GM12878 (cell line): Measurements from ENCODE around the gene GRAMD2B. TPM values are rescaled to one million over a fixed set of nuclear protein-coding genes. Genes with fewer than 3 reads are reported as not detected.

Experiments used
- ATF7 ChIP-seq: fragments of 450-650 bp; IDR thresholded peaks from 2 replicates; pipeline ENCODE4 v1.6.1; 2016; ENCODE audit warnings: low read depth, mild to moderate bottlenecking
- BACH1 ChIP-seq: fragments of 450-650 bp; IDR thresholded peaks from 2 replicates; pipeline ENCODE4 v1.6.1; 2017; ENCODE audit warnings: mild to moderate bottlenecking, borderline replicate concordance
- BHLHE40 ChIP-seq, 2 experiments: fragments of 450-650 bp in 1 of 2; IDR thresholded peaks; 2 replicates each; pipeline ENCODE4 v1.6.1; 2011 to 2017; ENCODE audit warnings: low read depth in 2 of 2, borderline replicate concordance in 1 of 2, improper control_type of control experiment in 1 of 2, low read length in 1 of 2, mild to moderate bottlenecking in 1 of 2
- BMI1 ChIP-seq: fragments of 450-650 bp; IDR thresholded peaks from 2 replicates; pipeline ENCODE4 v1.6.1; 2016; ENCODE audit warnings: mild to moderate bottlenecking, moderate library complexity, borderline replicate concordance
- EGR1 ChIP-seq, 2 experiments: IDR thresholded peaks; 1 replicate in 1 of 2; 2 replicates in 1 of 2; pipeline ENCODE4 v1.6.1; 2011 to 2012; ENCODE audit warnings: low read depth in 2 of 2, low read length in 2 of 2, borderline replicate concordance in 1 of 2, mild to moderate bottlenecking in 1 of 2, moderate library complexity in 1 of 2
- EP300 ChIP-seq, 2 experiments: fragments of 150-350 bp in 1 of 2; IDR thresholded peaks; 2 replicates each; pipeline ENCODE4 v1.6.1; 2011 to 2012; ENCODE audit warnings: low read depth in 2 of 2, low read length in 2 of 2, borderline replicate concordance in 1 of 2, improper control_type of control experiment in 1 of 2, inconsistent platforms in 1 of 2; ENCODE audit not compliant: control insufficient read depth in 1 of 2
- ESRRA ChIP-seq: IDR thresholded peaks from 2 replicates; pipeline ENCODE4 v1.6.1; 2012; ENCODE audit warnings: mild to moderate bottlenecking, low read length, improper control_type of control experiment
- FOXM1 ChIP-seq: IDR thresholded peaks from 2 replicates; pipeline ENCODE4 v1.6.1; 2012; ENCODE audit warnings: low read depth, mild to moderate bottlenecking, inconsistent platforms, low read length, moderate library complexity
- IKZF1 ChIP-seq: fragments of 450-650 bp; conservative IDR thresholded peaks from 2 replicates; pipeline ENCODE4 v1.6.1; 2017; ENCODE audit warnings: antibody characterized with exemption, mild to moderate bottlenecking
- IKZF2 ChIP-seq, 2 experiments: fragments of 450-650 bp; IDR thresholded peaks; 2 replicates each; pipeline ENCODE4 v1.6.1; 2017; ENCODE audit warnings: mild to moderate bottlenecking in 2 of 2, moderate library complexity in 2 of 2
- IRF4 ChIP-seq: IDR thresholded peaks from 2 replicates; pipeline ENCODE4 v1.6.1; 2011; ENCODE audit warnings: low read depth, low read length
- KAT2A ChIP-seq: conservative IDR thresholded peaks from 2 replicates; pipeline ENCODE4 v1.6.1; 2011; ENCODE audit warnings: low read depth, low read length; ENCODE audit not compliant: control insufficient read depth
- KDM1A ChIP-seq: fragments of 200-600 bp; sonication (generic); IDR thresholded peaks from 2 replicates; pipeline ENCODE4 v1.6.1; 2016; ENCODE audit warnings: borderline replicate concordance
- NR2C1 ChIP-seq: fragments of 450-650 bp; IDR thresholded peaks from 2 replicates; pipeline ENCODE4 v1.6.1; 2017; ENCODE audit warnings: antibody characterized with exemption, mild to moderate bottlenecking, moderate library complexity
- RB1 ChIP-seq: fragments of 450-650 bp; formaldehyde crosslinking; IDR thresholded peaks from 2 replicates; pipeline ENCODE4 v1.6.1; 2017; ENCODE audit warnings: mild to moderate bottlenecking, borderline replicate concordance
- SMAD5 ChIP-seq: IDR thresholded peaks from 2 replicates; pipeline ENCODE4 v1.6.1; 2016; ENCODE audit warnings: antibody characterized with exemption, low read depth
- SMC3 ChIP-seq: IDR thresholded peaks from 2 replicates; pipeline ENCODE4 v1.6.1; 2011; ENCODE audit warnings: low read length, improper control_type of control experiment, borderline replicate concordance
- SREBF1 ChIP-seq: IDR thresholded peaks from 2 replicates; pipeline ENCODE4 v1.6.1; 2012; ENCODE audit warnings: mild to moderate bottlenecking, low read length
- SUZ12 ChIP-seq: fragments of 200-600 bp; sonication (generic); IDR thresholded peaks from one replicate; pipeline ENCODE4 v1.6.1; 2018; ENCODE audit warnings: antibody characterized with exemption, mild to moderate bottlenecking; ENCODE audit not compliant: unreplicated experiment
- YY1 ChIP-seq: IDR thresholded peaks from 2 replicates; pipeline ENCODE4 v1.6.1; 2011; ENCODE audit warnings: low read depth, mild to moderate bottlenecking, low read length
- ZBED1 ChIP-seq: IDR thresholded peaks from 2 replicates; pipeline ENCODE4 v1.6.1; 2016; ENCODE audit warnings: borderline replicate concordance
- ZNF207 ChIP-seq: fragments of 450-650 bp; IDR thresholded peaks from 2 replicates; pipeline ENCODE4 v1.6.1; 2014; ENCODE audit warnings: antibody characterized with exemption, mild to moderate bottlenecking, borderline replicate concordance
- ZNF592 ChIP-seq: fragments of 450-650 bp; IDR thresholded peaks from 2 replicates; pipeline ENCODE4 v1.6.1; 2017; ENCODE audit warnings: mild to moderate bottlenecking, moderate library complexity
- polyA plus RNA-seq, 11 experiments: library from polyadenylated mRNA; depleted of rRNA in 4 of 11; unstranded in 6 of 11; stranded (reverse) in 5 of 11; fragments of >200 nt; fragmentation: Nextera tagmentation in 4 of 11; fragmentation: Illumina TruSeq in 1 of 11; extraction: Ambion mirVana in 4 of 11; extraction: Trizol in 1 of 11; gene quantifications; 1 replicate in 1 of 11; 2 replicates in 10 of 11; pipeline versions ENCODE4 v1.2.1 to v1.2.3, GENCODE V29; 2011 to 2016; ENCODE audit warnings: inconsistent platforms in 2 of 11, missing spikeins in 2 of 11, low read depth in 1 of 11
- total RNA-seq, 4 experiments: library from RNA; depleted of rRNA in 3 of 4; stranded (reverse); fragments of >200 nt in 3 of 4; fragmentation: Illumina TruSeq in 1 of 4; extraction: Trizol in 1 of 4; gene quantifications; 2 replicates each; pipeline versions ENCODE4 v1.2.1 to v1.2.3, GENCODE V29; 2013 to 2021
- TF ChIP-seq, protein P1 (sequence below): fragments of 150-350 bp; IDR thresholded peaks from 2 replicates; pipeline ENCODE4 v1.6.1; 2014; ENCODE audit warnings: mild to moderate bottlenecking, low read depth, low read length
- TF ChIP-seq, protein P2 (sequence below): IDR thresholded peaks from 2 replicates; pipeline ENCODE4 v1.6.1; 2011; ENCODE audit warnings: low read depth, mild to moderate bottlenecking, low read length, moderate library complexity, borderline replicate concordance; ENCODE audit errors: extremely low read depth

Gene GRAMD2B
- total and polyA plus RNA-seq, 10 of the 15 experiments (the other 5 are each of a cell fraction or from before 2014, with no cell fraction given), result 1.9 to 21.5 (median 8.4) TPM

DNA sequence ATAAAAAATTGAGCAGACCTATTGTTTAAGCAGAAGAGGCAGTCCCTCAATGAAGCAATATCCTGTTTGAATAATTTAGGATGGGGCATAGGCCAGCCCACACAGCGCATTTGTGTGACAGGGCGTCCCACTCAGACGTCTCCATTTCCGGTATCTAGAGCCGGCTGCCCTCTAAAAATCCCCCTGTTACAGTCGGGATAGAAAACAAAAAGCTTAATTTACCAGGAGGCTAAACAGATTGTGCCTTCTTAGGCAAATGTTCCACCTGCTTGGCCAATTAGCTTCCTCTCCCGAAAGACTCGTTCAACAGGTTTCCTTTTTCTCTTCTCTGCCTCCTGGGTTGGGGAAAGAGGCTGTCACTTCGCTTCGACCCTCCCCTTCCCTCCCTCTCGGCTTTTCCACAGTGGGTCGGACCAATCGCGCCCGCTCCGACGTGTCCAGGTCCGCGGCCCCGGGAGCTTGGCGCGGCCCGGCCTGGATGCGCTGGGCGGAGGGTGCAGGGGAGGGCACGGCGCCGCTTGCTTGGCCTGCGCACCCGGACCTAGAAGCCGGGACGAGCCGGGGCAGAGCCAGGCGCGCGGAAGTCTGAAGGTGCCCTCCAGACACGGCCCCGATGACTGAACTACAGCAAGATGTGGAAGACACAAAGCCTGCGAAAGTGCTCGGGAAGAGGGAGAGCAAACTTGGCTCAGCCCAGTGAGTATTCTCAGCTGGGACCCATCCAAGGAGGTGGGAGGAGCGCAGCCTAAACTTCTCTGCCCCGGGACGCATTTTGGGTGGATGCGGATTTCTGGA, at the start of gene GRAMD2B (continued):
- TF ChIP-seq IRF4, result no peak
- TF ChIP-seq SMC3, result no peak
- peak in 1 of 2 experiments; percentile 16; a peak in 1 of 4 replicates for TF ChIP-seq BHLHE40 (IDR thresholded peaks at IDR 0.05; ENCODE audit: borderline replicate concordance in 1 of 2, low read depth in 2 of 2, low read length in 1 of 2)
- TF ChIP-seq SUZ12, result no peak
- 0 out of 3 replicates have a peak, but pooled peaks of 1 of the 2 experiments have one; percentile 9 for TF ChIP-seq EGR1 (IDR thresholded peaks at IDR 0.05; ENCODE audit: borderline replicate concordance in 1 of 2, low read depth in 2 of 2, low read length in 2 of 2)
- TF ChIP-seq KAT2A, result no peak
- no peak for TF ChIP-seq ZNF592
- no peak for TF ChIP-seq EP300 (IDR thresholded peaks at IDR 0.05; ENCODE audit: borderline replicate concordance in 1 of 2, control insufficient read depth in 1 of 2, low read depth in 2 of 2, low read length in 2 of 2)
- peak; percentile 34; the same call in 1 of the 2 replicates for TF ChIP-seq ATF7
- TF ChIP-seq, protein P1, sequence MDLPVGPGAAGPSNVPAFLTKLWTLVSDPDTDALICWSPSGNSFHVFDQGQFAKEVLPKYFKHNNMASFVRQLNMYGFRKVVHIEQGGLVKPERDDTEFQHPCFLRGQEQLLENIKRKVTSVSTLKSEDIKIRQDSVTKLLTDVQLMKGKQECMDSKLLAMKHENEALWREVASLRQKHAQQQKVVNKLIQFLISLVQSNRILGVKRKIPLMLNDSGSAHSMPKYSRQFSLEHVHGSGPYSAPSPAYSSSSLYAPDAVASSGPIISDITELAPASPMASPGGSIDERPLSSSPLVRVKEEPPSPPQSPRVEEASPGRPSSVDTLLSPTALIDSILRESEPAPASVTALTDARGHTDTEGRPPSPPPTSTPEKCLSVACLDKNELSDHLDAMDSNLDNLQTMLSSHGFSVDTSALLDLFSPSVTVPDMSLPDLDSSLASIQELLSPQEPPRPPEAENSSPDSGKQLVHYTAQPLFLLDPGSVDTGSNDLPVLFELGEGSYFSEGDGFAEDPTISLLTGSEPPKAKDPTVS, result no peak
- TF ChIP-seq ZBED1, result no peak; the same call in 1 of the 2 replicates
- TF ChIP-seq ESRRA, result no peak
- no peak for TF ChIP-seq RB1
- 0 out of 2 replicates have a peak, but pooled peaks have one; percentile 19 for TF ChIP-seq ZNF207
- no peak for TF ChIP-seq SREBF1
- TF ChIP-seq BACH1, result no peak
- no peak for TF ChIP-seq SMAD5
- TF ChIP-seq KDM1A, result no peak
- TF ChIP-seq FOXM1, result no peak
- TF ChIP-seq NR2C1, result no peak
- no peak for TF ChIP-seq BMI1
- 0 out of 2 replicates have a peak, but pooled peaks have one; percentile 5 for TF ChIP-seq YY1
- peak; percentile 82 for TF ChIP-seq IKZF1
- TF ChIP-seq IKZF2 (IDR thresholded peaks at IDR 0.05), result peak; percentile 10 to 27; a peak in 2 of 4 replicates
- TF ChIP-seq, protein P2, sequence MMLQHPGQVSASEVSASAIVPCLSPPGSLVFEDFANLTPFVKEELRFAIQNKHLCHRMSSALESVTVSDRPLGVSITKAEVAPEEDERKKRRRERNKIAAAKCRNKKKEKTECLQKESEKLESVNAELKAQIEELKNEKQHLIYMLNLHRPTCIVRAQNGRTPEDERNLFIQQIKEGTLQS, result no peak
